Kidney epithelial cell (primary cell): ENCODE results near the gene C14orf180. TPM values are rescaled to one million over a fixed set of nuclear protein-coding genes. Genes with fewer than 3 reads are reported as not detected.

Source experiments
- DNase-seq: peaks from one replicate; pipeline ENCODE4 v3.0.0-alpha.2; 2010; ENCODE audit warnings: low read depth
- H3K27me3 ChIP-seq: 2 replicates; pipeline ENCODE4 v1.6.0; 2011; ENCODE audit warnings: low read length; ENCODE audit not compliant: control insufficient read depth, insufficient read depth
- H3K36me3 ChIP-seq: 2 replicates; pipeline ENCODE4 v1.5.1; 2011; ENCODE audit warnings: low read length; ENCODE audit not compliant: control insufficient read depth, insufficient read depth
- H3K4me3 ChIP-seq: 2 replicates; pipeline ENCODE4 v1.5.1; 2011; ENCODE audit warnings: low read depth, mild to moderate bottlenecking, control low read depth, low read length
- CTCF ChIP-seq: IDR thresholded peaks from 2 replicates; pipeline ENCODE4 v1.5.1; 2011; ENCODE audit warnings: mild to moderate bottlenecking, moderate library complexity, low read length, control low read depth, inconsistent platforms; ENCODE audit not compliant: insufficient read depth, poor library complexity, severe bottlenecking
- total RNA-seq: library from RNA; depleted of rRNA; stranded (reverse); fragments of >200 nt; gene quantifications from 2 replicates; pipeline ENCODE4 v1.2.3, GENCODE V29; 2015

C14orf180 gene
- total RNA-seq, 1 donor from 2014 or later = not detected

- no peak overlapping the region for H3K4me3 ChIP-seq
- H3K36me3 ChIP-seq = no peaks in the 10 kb centered on the region
- H3K27me3 ChIP-seq = peaks cover 25% of the 10 kb centered on the region
- TF ChIP-seq CTCF = no peak
- DNase-seq = no peak
These were observed 30.6 kb upstream of the C14orf180 start for GRCh38 chr14:104548802-104549535.

GRCh38 chr14:104549536-104550339 lies 29.8 kb upstream of the C14orf180 start:
- Histone ChIP-seq H3K36me3 (no peaks in the 10 kb centered on the region), H3K27me3 (peaks cover 26% of the 10 kb centered on the region), H3K4me3 (no peak overlapping the region)
- DNase-seq = no peak
- TF ChIP-seq CTCF = no peak

GRCh38 chr14:104550340-104550860 lies 29.2 kb upstream of the C14orf180 start:
- no peaks in the 10 kb centered on the region for H3K36me3 ChIP-seq
- no peak for TF ChIP-seq CTCF
- DNase-seq = no peak
- H3K4me3 ChIP-seq = no peak overlapping the region
- peaks cover 21% of the 10 kb centered on the region for H3K27me3 ChIP-seq

GRCh38 chr14:104550861-104551728 lies 28.5 kb upstream of the C14orf180 start:
- H3K27me3 ChIP-seq = peaks cover 15% of the 10 kb centered on the region
- DNase-seq = no peak
- TF ChIP-seq CTCF = no peak

GRCh38 chr14:104551851-104552737 lies 27.5 kb upstream of the C14orf180 start:
- H3K27me3 ChIP-seq = peaks cover 13% of the 10 kb centered on the region
- TF ChIP-seq CTCF = no peak
- no peaks in the 10 kb centered on the region for H3K36me3 ChIP-seq
- no peak for DNase-seq
- no peak overlapping the region for H3K4me3 ChIP-seq

More at GRCh38 chr14:104550861-104551728, 28.5 kb upstream of the C14orf180 start:
- Histone ChIP-seq H3K36me3 (no peaks in the 10 kb centered on the region), H3K4me3 (no peak overlapping the region)
